ENCODE results near the gene SLC46A1. TPM values are rescaled to one million over a fixed set of nuclear protein-coding genes. Genes with fewer than 3 reads are reported as not detected.

SLC46A1 gene
- polyA plus RNA-seq, 1 donor (not counting 4 experiments of a cell fraction or from before 2014, with no cell fraction given), result 1.9 TPM

DNA sequence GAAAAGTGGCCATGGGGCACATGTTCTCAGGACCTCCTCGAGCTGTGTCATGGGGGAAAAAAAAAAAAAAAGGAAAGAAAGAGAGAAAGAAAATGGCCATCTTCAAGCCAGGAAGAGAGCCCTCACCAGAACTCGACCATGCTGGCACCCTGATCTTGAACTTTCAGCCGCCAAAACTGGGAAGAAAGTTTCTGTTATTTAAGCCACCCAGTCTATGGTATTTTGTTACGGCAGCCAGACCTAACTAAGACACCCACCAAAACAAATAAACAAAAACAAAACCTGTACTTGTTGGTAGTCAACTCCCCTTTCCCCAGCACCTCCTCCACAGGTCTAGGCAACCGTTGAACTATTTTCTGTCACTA, 41.4 kb upstream of the SLC46A1 start:
- TF ChIP-seq EZH2 (IDR thresholded peaks at IDR 0.05; ENCODE audit: low read length) (no peak), CTCF (optimal IDR thresholded peaks at IDR 0.05 in 1 of 3, IDR thresholded peaks at IDR 0.05 in 1 of 3, conservative IDR thresholded peaks at IDR 0.05 in 1 of 3; ENCODE audit: extremely low read depth in 1 of 3, insufficient read depth in 2 of 3, low read length in 3 of 3) (no peak)
- Histone ChIP-seq H3K9me1 (ENCODE audit: control insufficient read depth, extremely low read depth, insufficient read depth, low read length) (no peaks in the 10 kb centered on the region), H3K36me3 (ENCODE audit: control insufficient read depth in 2 of 2, extremely low read depth in 1 of 2, insufficient read depth in 2 of 2, low read length in 2 of 2) (no peaks in the 10 kb centered on the region), H3K9me3 (ENCODE audit: control insufficient read depth, low read depth, low read length) (no peaks in the 10 kb centered on the region), H3K79me2 (ENCODE audit: control insufficient read depth, insufficient read depth, low read length) (no peaks in the 10 kb centered on the region), H3K4me2 (ENCODE audit: control insufficient read depth, extremely low read depth, insufficient read depth, low read depth, low read length) (no peak overlapping the region), H3K4me3 (ENCODE audit: control insufficient read depth in 2 of 3, extremely low read depth in 1 of 3, insufficient read depth in 2 of 3, low read depth in 1 of 3, low read length in 3 of 3) (no peak overlapping the region), H3K27ac (ENCODE audit: control insufficient read depth, insufficient read depth, low read length) (no peak overlapping the region), H3K9ac (ENCODE audit: control insufficient read depth, extremely low read depth, insufficient read depth, low read length) (no peak overlapping the region), H2AFZ (ENCODE audit: control insufficient read depth, low read length) (no peak overlapping the region), H3K4me1 (ENCODE audit: control insufficient read depth, extremely low read depth, insufficient read depth, low read length) (no peaks in the 10 kb centered on the region), H3K27me3 (ENCODE audit: control insufficient read depth, extremely low read depth, insufficient read depth, low read length) (no peaks in the 10 kb centered on the region), H4K20me1 (ENCODE audit: control insufficient read depth, extremely low read depth, insufficient read depth, low read length) (no peaks in the 10 kb centered on the region)
- dilution Hi-C loops (cut with MboI; ENCODE audit: extremely low pct_ligation_motif_present, low sequenced_read_pairs), result no loop called here
- no peak for DNase-seq (ENCODE audit: low read depth, low spot score)
- no peak for FAIRE-seq

- Histone ChIP-seq H3K36me3 (ENCODE audit: control insufficient read depth in 2 of 2, extremely low read depth in 1 of 2, insufficient read depth in 2 of 2, low read length in 2 of 2) (no peaks in the 10 kb centered on the region), H3K9me3 (ENCODE audit: control insufficient read depth, low read depth, low read length) (no peaks in the 10 kb centered on the region), H3K4me2 (ENCODE audit: control insufficient read depth, extremely low read depth, insufficient read depth, low read depth, low read length) (no peak overlapping the region), H4K20me1 (ENCODE audit: control insufficient read depth, extremely low read depth, insufficient read depth, low read length) (no peaks in the 10 kb centered on the region), H3K9ac (ENCODE audit: control insufficient read depth, extremely low read depth, insufficient read depth, low read length) (no peak overlapping the region), H3K4me3 (ENCODE audit: control insufficient read depth in 2 of 3, extremely low read depth in 1 of 3, insufficient read depth in 2 of 3, low read depth in 1 of 3, low read length in 3 of 3) (no peak overlapping the region), H3K27ac (ENCODE audit: control insufficient read depth, insufficient read depth, low read length) (no peak overlapping the region), H3K79me2 (ENCODE audit: control insufficient read depth, insufficient read depth, low read length) (no peaks in the 10 kb centered on the region), H3K27me3 (ENCODE audit: control insufficient read depth, extremely low read depth, insufficient read depth, low read length) (no peaks in the 10 kb centered on the region), H3K4me1 (ENCODE audit: control insufficient read depth, extremely low read depth, insufficient read depth, low read length) (no peaks in the 10 kb centered on the region), H2AFZ (ENCODE audit: control insufficient read depth, low read length) (no peak overlapping the region), H3K9me1 (ENCODE audit: control insufficient read depth, extremely low read depth, insufficient read depth, low read length) (no peaks in the 10 kb centered on the region)
- FAIRE-seq, result no peak
- DNase-seq (ENCODE audit: low read depth, low spot score), result no peak
- dilution Hi-C loops (cut with MboI; ENCODE audit: extremely low pct_ligation_motif_present, low sequenced_read_pairs), result no loop called here
- TF ChIP-seq EZH2 (IDR thresholded peaks at IDR 0.05; ENCODE audit: low read length) (no peak), CTCF (optimal IDR thresholded peaks at IDR 0.05 in 1 of 3, IDR thresholded peaks at IDR 0.05 in 1 of 3, conservative IDR thresholded peaks at IDR 0.05 in 1 of 3; ENCODE audit: extremely low read depth in 1 of 3, insufficient read depth in 2 of 3, low read length in 3 of 3) (no peak)
Observed at GRCh38 chr17:28446716-28447395, 40.8 kb upstream of the SLC46A1 start.
